ENCODE data around the gene NRROS.
"Not testable (repeated sequence)": the region's sequence is repeated elsewhere in the genome, so short reads cannot be mapped to it uniquely, and the experiment has no call there.

NRROS gene

GRCh38 chr3:196639483-196640296 is at the start of gene NRROS:
TSS of gene NRROS (plus strand) at chr3:196639694. CDS start at chr3:196654540, 14,846 bp downstream.
- peak; percentile 59 for DNase-seq

- DNase-seq, result no peak
Observed at GRCh38 chr3:196590279-196590678, 49.2 kb upstream of the NRROS start.

- no peak for DNase-seq
Observed at GRCh38 chr3:196596355-196596754, 43.1 kb upstream of the NRROS start.

- DNase-seq, result peak in 1 of 2 experiments; percentile 15
Observed at GRCh38 chr3:196597971-196598733, 41.3 kb upstream of the NRROS start.

- no peak for DNase-seq
Observed at GRCh38 chr3:196599734-196600128, 39.8 kb upstream of the NRROS start.

GRCh38 chr3:196600359-196600758 is 39.1 kb upstream of the NRROS start:
- no peak for DNase-seq

GRCh38 chr3:196602673-196603072 is 36.8 kb upstream of the NRROS start:
- no peak for DNase-seq

GRCh38 chr3:196603683-196604082 is 35.8 kb upstream of the NRROS start:
- no peak for DNase-seq

GRCh38 chr3:196604548-196604947 is 34.9 kb upstream of the NRROS start:
- peak; percentile 29 to 70 for DNase-seq

- no peak for DNase-seq
Observed at GRCh38 chr3:196608693-196609092, 30.8 kb upstream of the NRROS start.

- DNase-seq, result peak; percentile 91 to 95
Observed at GRCh38 chr3:196609343-196609775, 30.1 kb upstream of the NRROS start.

GRCh38 chr3:196609805-196610515 is 29.5 kb upstream of the NRROS start:
- no peak for DNase-seq

GRCh38 chr3:196611761-196612483 is 27.6 kb upstream of the NRROS start:
- no peak for DNase-seq

- not testable (repeated sequence) for DNase-seq
Observed at GRCh38 chr3:196615234-196615633, 24.3 kb upstream of the NRROS start.

- DNase-seq, result no peak
Observed at GRCh38 chr3:196617256-196617655, 22.2 kb upstream of the NRROS start.

GRCh38 chr3:196619223-196619622 is 20.3 kb upstream of the NRROS start:
- no peak for DNase-seq

- DNase-seq, result not testable (repeated sequence)
Observed at GRCh38 chr3:196619627-196620026, 19.9 kb upstream of the NRROS start.

GRCh38 chr3:196620161-196620604 is 19.3 kb upstream of the NRROS start:
- DNase-seq, result no peak

- no peak for DNase-seq
Observed at GRCh38 chr3:196620684-196621083, 18.8 kb upstream of the NRROS start.

GRCh38 chr3:196621611-196622010 is 17.9 kb upstream of the NRROS start:
- no peak for DNase-seq

GRCh38 chr3:196624067-196624790 is 15.3 kb upstream of the NRROS start:
- DNase-seq, result peak in 1 of 2 experiments; percentile 30

- no peak for DNase-seq
Observed at GRCh38 chr3:196624907-196625306, 14.6 kb upstream of the NRROS start.
